ENCODE data around the gene MAP7D1. TPM values are rescaled to one million over a fixed set of nuclear protein-coding genes. Genes with fewer than 3 reads are reported as not detected.
A peak's percentile ranks its signal among the peaks of the same experiment; 100 is the strongest.

Gene MAP7D1
- total RNA-seq, 2 experiments from 2014 or later = 238 to 252 TPM

- Mint-ChIP-seq H3K27me3 (no peaks in the 10 kb centered on the region), H3K36me3 (peaks cover 32% of the 10 kb centered on the region), H3K9me3 (ENCODE audit: low read depth) (no peaks in the 10 kb centered on the region), H3K27ac (no peak overlapping the region), H3K4me1 (peaks cover 15% of the 10 kb centered on the region), H3K4me3 (no peak overlapping the region)
- CTCF ChIA-PET = interaction anchor here (0.6 to 1.8 kb wide), 4 partner anchors 8 to 1841 kb away, joined by 4 to 9 read pairs (median 4); no protein-coding TSS in a partner anchor
- ATAC-seq (no peak), DNase-seq (no peak)
These were observed 14.9 kb downstream of the MAP7D1 start for GRCh38 chr1:36170643-36171412.

- Mint-ChIP-seq H3K36me3 (peaks cover 30% of the 10 kb centered on the region), H3K4me3 (no peak overlapping the region), H3K4me1 (peaks cover 4% of the 10 kb centered on the region), H3K27ac (no peak overlapping the region), H3K27me3 (no peaks in the 10 kb centered on the region), H3K9me3 (ENCODE audit: low read depth) (no peaks in the 10 kb centered on the region)
- no peak for ATAC-seq
- DNase-seq = no peak
- CTCF ChIA-PET = interaction anchor here (0.6 to 2.2 kb wide), 3 partner anchors 10 to 72 kb away, joined by 3 to 8 read pairs (median 4); no protein-coding TSS in a partner anchor
These were observed 16.2 kb downstream of the MAP7D1 start for GRCh38 chr1:36172017-36172747.

GRCh38 chr1:36172983-36173382 is 17.0 kb downstream of the MAP7D1 start:
- H3K36me3 Mint-ChIP-seq = peaks cover 34% of the 10 kb centered on the region
- DNase-seq (no peak), ATAC-seq (no peak)
- H3K27me3 Mint-ChIP-seq = no peaks in the 10 kb centered on the region
- H3K27ac Mint-ChIP-seq = no peak overlapping the region
- CTCF ChIA-PET = interaction anchor here (0.9 to 2.2 kb wide), 2 partner anchors 15 to 73 kb away, joined by 3 to 8 read pairs; no protein-coding TSS in a partner anchor
- H3K4me3 Mint-ChIP-seq = no peak overlapping the region
- H3K4me1 Mint-ChIP-seq = peaks cover 3% of the 10 kb centered on the region
- H3K9me3 Mint-ChIP-seq (ENCODE audit: low read depth) = no peaks in the 10 kb centered on the region

GRCh38 chr1:36174713-36175112 is 18.8 kb downstream of the MAP7D1 start:
- H3K27me3 Mint-ChIP-seq = no peaks in the 10 kb centered on the region
- no peak overlapping the region for H3K4me3 Mint-ChIP-seq
- H3K4me1 Mint-ChIP-seq = no peaks in the 10 kb centered on the region
- ATAC-seq = no peak
- no peak for DNase-seq
- CTCF ChIA-PET = no interaction called here
- H3K36me3 Mint-ChIP-seq = peaks cover 39% of the 10 kb centered on the region
- H3K27ac Mint-ChIP-seq = no peak overlapping the region
- no peaks in the 10 kb centered on the region for H3K9me3 Mint-ChIP-seq (ENCODE audit: low read depth)

GRCh38 chr1:36175137-36176095 is 19.5 kb downstream of the MAP7D1 start:
- Mint-ChIP-seq H3K36me3 (peaks cover 46% of the 10 kb centered on the region), H3K4me1 (no peaks in the 10 kb centered on the region), H3K4me3 (no peak overlapping the region), H3K27ac (no peak overlapping the region), H3K9me3 (ENCODE audit: low read depth) (no peaks in the 10 kb centered on the region), H3K27me3 (no peaks in the 10 kb centered on the region)
- CTCF ChIA-PET = no interaction called here
- DNase-seq = no peak
- peak; percentile 28 for ATAC-seq

- H3K4me1 Mint-ChIP-seq = no peaks in the 10 kb centered on the region
- no peak overlapping the region for H3K27ac Mint-ChIP-seq
- ATAC-seq = no peak
- no peak overlapping the region for H3K4me3 Mint-ChIP-seq
- H3K27me3 Mint-ChIP-seq = no peaks in the 10 kb centered on the region
- H3K36me3 Mint-ChIP-seq = peaks cover 51% of the 10 kb centered on the region
- no peaks in the 10 kb centered on the region for H3K9me3 Mint-ChIP-seq (ENCODE audit: low read depth)
- CTCF ChIA-PET = no interaction called here
- DNase-seq = no peak
These were observed 20.4 kb downstream of the MAP7D1 start for GRCh38 chr1:36176106-36176949.

GRCh38 chr1:36177589-36178431 is 21.9 kb downstream of the MAP7D1 start:
- CTCF ChIA-PET = interaction anchor here (1.0 kb wide), 1 partner anchor 28 kb away, joined by 4 read pairs; the partner anchor contains the start of gene TRAPPC3
- DNase-seq (no peak), ATAC-seq (no peak)
- Mint-ChIP-seq H3K4me1 (no peaks in the 10 kb centered on the region), H3K4me3 (no peak overlapping the region), H3K27me3 (no peaks in the 10 kb centered on the region), H3K27ac (no peak overlapping the region), H3K36me3 (peaks cover 43% of the 10 kb centered on the region), H3K9me3 (ENCODE audit: low read depth) (no peaks in the 10 kb centered on the region)

GRCh38 chr1:36178471-36179219 is 22.7 kb downstream of the MAP7D1 start:
- CTCF ChIA-PET = no interaction called here
- Mint-ChIP-seq H3K9me3 (ENCODE audit: low read depth) (no peaks in the 10 kb centered on the region), H3K27ac (no peak overlapping the region), H3K36me3 (peaks cover 38% of the 10 kb centered on the region), H3K4me3 (no peak overlapping the region), H3K4me1 (no peaks in the 10 kb centered on the region), H3K27me3 (no peaks in the 10 kb centered on the region)
- DNase-seq (no peak), ATAC-seq (no peak)

- Mint-ChIP-seq H3K4me3 (no peak overlapping the region), H3K36me3 (peaks cover 34% of the 10 kb centered on the region), H3K4me1 (no peaks in the 10 kb centered on the region), H3K27ac (no peak overlapping the region), H3K9me3 (ENCODE audit: low read depth) (no peaks in the 10 kb centered on the region), H3K27me3 (no peaks in the 10 kb centered on the region)
- CTCF ChIA-PET = no interaction called here
- DNase-seq (no peak), ATAC-seq (no peak)
These were observed 23.2 kb downstream of the MAP7D1 start for GRCh38 chr1:36179220-36179600.

- H3K27me3 Mint-ChIP-seq = no peaks in the 10 kb centered on the region
- peaks cover 22% of the 10 kb centered on the region for H3K36me3 Mint-ChIP-seq
- H3K27ac Mint-ChIP-seq = peak overlapping the region; percentile 32
- H3K9me3 Mint-ChIP-seq (ENCODE audit: low read depth) = no peaks in the 10 kb centered on the region
- CTCF ChIA-PET = interaction anchor here (1.2 to 2.7 kb wide), 2 partner anchors 21 to 33 kb away, joined by 3 to 17 read pairs; partner anchors contain the start of gene TRAPPC3
- no peak overlapping the region for H3K4me3 Mint-ChIP-seq
- DNase-seq (no peak), ATAC-seq (no peak)
- H3K4me1 Mint-ChIP-seq = no peaks in the 10 kb centered on the region
These were observed 26.8 kb downstream of the MAP7D1 start for GRCh38 chr1:36182734-36183133.

- no peak for ATAC-seq
- peaks cover 4% of the 10 kb centered on the region for H3K4me1 Mint-ChIP-seq
- H3K27ac Mint-ChIP-seq = peak overlapping the region; percentile 8
- no peak for DNase-seq
- H3K9me3 Mint-ChIP-seq (ENCODE audit: low read depth) = no peaks in the 10 kb centered on the region
- H3K27me3 Mint-ChIP-seq = no peaks in the 10 kb centered on the region
- H3K36me3 Mint-ChIP-seq = peaks cover 22% of the 10 kb centered on the region
- CTCF ChIA-PET = interaction anchor here (0.7 to 2.7 kb wide), 4 partner anchors 21 to 85 kb away, joined by 3 to 17 read pairs (median 4); partner anchors contain the start of gene TRAPPC3
- no peak overlapping the region for H3K4me3 Mint-ChIP-seq
These were observed 27.4 kb downstream of the MAP7D1 start for GRCh38 chr1:36183309-36183856.

Measured in activated CD8-positive, alpha-beta memory T cell treated with anti-CD3 and anti-CD28 coated beads, Interleukin-2, amount 10 ng/mL, durations not matched to agents 7 days and 5 days (primary cell).